SH-SY5Y (cell line): Measurements from ENCODE around the gene ARHGDIA.

Experiments
- GATA2 ChIP-seq: IDR thresholded peaks from 2 replicates; pipeline ENCODE4 v1.6.1; 2011; ENCODE audit warnings: mild to moderate bottlenecking, low read depth, low read length
- GATA3 ChIP-seq: IDR thresholded peaks from 2 replicates; pipeline ENCODE4 v1.6.1; 2011; ENCODE audit warnings: low read depth, mild to moderate bottlenecking, low read length, moderate library complexity

ARHGDIA gene

GRCh38 chr17:81823820-81824550, 47.2 kb downstream of the ARHGDIA start:
- TF ChIP-seq GATA3 (no peak), GATA2 (no peak)

- TF ChIP-seq GATA2 (no peak), GATA3 (no peak)
Measured at GRCh38 chr17:81822996-81823819, 47.9 kb downstream of the ARHGDIA start.

DNA sequence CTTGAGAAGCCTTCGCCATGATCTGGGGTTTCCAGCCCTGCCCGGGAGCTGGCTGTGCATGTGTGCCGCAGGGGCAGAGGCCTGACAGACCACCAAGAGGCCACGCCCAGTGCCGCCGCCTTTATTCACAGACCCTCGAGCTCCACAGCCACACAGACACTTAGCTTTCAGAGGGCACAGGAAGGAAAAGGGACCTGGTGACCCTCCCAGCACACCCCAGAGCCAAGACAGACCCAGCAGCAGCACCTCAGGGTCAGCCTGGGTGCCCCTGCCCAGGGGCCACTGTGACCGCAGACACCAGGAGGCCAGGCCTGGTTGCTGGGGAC, 48.9 kb downstream of the ARHGDIA start:
- TF ChIP-seq GATA3, result no peak

- no peak for TF ChIP-seq GATA3
- no peak for TF ChIP-seq GATA2
Measured at GRCh38 chr17:81821603-81822311, 49.4 kb downstream of the ARHGDIA start.

DNA sequence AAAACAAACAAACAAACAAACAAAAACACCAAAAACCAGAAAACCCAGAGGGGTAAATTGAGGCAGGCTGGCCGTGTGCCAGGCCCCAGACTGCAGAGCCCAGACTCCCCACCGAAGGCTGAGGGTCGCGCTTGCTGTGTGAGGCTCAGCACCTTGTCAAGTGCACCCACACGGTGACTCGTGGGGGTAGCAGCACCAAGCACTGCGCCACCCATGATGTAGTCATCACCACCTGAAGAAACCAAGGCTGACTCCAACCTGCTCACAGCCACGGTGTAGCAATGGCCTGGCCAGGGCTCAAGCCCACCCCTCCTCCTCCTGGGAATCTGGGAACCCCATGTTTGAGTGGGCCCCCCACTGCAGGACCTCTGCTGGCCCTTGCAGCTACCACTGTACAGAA, 50.0 kb downstream of the ARHGDIA start:
- TF ChIP-seq GATA2 (no peak), GATA3 (no peak)

GRCh38 chr17:81819708-81820107, 51.4 kb downstream of the ARHGDIA start:
- TF ChIP-seq GATA2 (no peak), GATA3 (no peak)

DNA sequence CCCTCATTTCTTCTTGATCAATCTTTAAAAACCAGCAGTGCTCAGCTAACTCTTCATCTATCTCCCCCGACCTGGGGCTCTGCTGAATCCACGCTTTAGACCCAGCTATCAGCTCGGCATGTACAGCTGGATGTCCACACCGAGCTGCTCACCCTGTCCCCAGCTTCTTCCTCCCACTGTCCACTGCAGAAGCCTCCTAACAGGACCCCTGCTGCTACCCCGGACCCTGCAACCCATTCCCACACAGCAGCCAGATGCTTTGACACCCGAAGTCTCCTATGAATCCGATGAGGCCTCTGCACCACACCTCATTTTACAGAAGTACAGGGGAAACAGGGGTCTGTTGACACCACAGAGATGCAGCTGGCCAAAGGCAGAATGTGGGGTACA, 53.4 kb downstream of the ARHGDIA start:
- TF ChIP-seq GATA2 (no peak), GATA3 (no peak)
